COLO668 (cell line): Measurements from ENCODE around the gene ESR1.
"Not testable (repeated sequence)": the region's sequence is repeated elsewhere in the genome, so short reads cannot be mapped to it uniquely, and the experiment has no call there.

Experiments used
- DNase-seq: peaks from one replicate; lab custom pipeline; 2025; ENCODE audit not compliant: unreplicated experiment; lab: John Stamatoyannopoulos, UW

The ESR1 gene

GRCh38 chr6:151811081-151811480 lies 3.6 kb downstream of the ESR1 start:
- DNase-seq: no peak

GRCh38 chr6:151813858-151814257 lies 6.4 kb downstream of the ESR1 start:
- DNase-seq: no peak

- DNase-seq: no peak
Observed at GRCh38 chr6:151814614-151815013, 7.1 kb downstream of the ESR1 start.

GRCh38 chr6:151822252-151823111 lies 15.0 kb downstream of the ESR1 start:
- DNase-seq: no peak

GRCh38 chr6:151826517-151827142 lies 19.1 kb downstream of the ESR1 start:
- DNase-seq: no peak

- DNase-seq: no peak
Observed at GRCh38 chr6:151832710-151833109, 25.2 kb downstream of the ESR1 start.

- no peak for DNase-seq
Observed at GRCh38 chr6:151835396-151835795, 27.9 kb downstream of the ESR1 start.

GRCh38 chr6:151837223-151837622 lies 29.7 kb downstream of the ESR1 start:
- no peak for DNase-seq

GRCh38 chr6:151842816-151843215 lies 35.3 kb downstream of the ESR1 start:
- no peak for DNase-seq

GRCh38 chr6:151847064-151847463 lies 39.6 kb downstream of the ESR1 start:
- DNase-seq: no peak

- DNase-seq: no peak
Observed at GRCh38 chr6:151850479-151851003, 43.1 kb downstream of the ESR1 start.

- no peak for DNase-seq
Observed at GRCh38 chr6:151858294-151858693, 50.8 kb downstream of the ESR1 start.

- DNase-seq: no peak
Observed at GRCh38 chr6:151862461-151862860, 55.0 kb downstream of the ESR1 start.

GRCh38 chr6:151867361-151867869 lies 59.9 kb downstream of the ESR1 start:
- DNase-seq: not testable (repeated sequence)

- DNase-seq: no peak
Observed at GRCh38 chr6:151869345-151869744, 61.9 kb downstream of the ESR1 start.

GRCh38 chr6:151869787-151870186 lies 62.3 kb downstream of the ESR1 start:
- DNase-seq: no peak

- no peak for DNase-seq
Observed at GRCh38 chr6:151870375-151870774, 62.9 kb downstream of the ESR1 start.

GRCh38 chr6:151875524-151875923 lies 68.0 kb downstream of the ESR1 start:
- no peak for DNase-seq

- DNase-seq: no peak
Observed at GRCh38 chr6:151876122-151876521, 68.6 kb downstream of the ESR1 start.

- no peak for DNase-seq
Observed at GRCh38 chr6:151877458-151877857, 70.0 kb downstream of the ESR1 start.

GRCh38 chr6:151881231-151881630 lies 73.7 kb downstream of the ESR1 start:
- no peak for DNase-seq

GRCh38 chr6:151882206-151882605 lies 74.7 kb downstream of the ESR1 start:
- DNase-seq: no peak
